Measurements from ENCODE around the gene INTS6. TPM values are rescaled to one million over a fixed set of nuclear protein-coding genes. Genes with fewer than 3 reads are reported as not detected.

The INTS6 gene
- total RNA-seq, 4 donors from 2014 or later: 16.5 to 24.4 (median 18.0) TPM

DNA sequence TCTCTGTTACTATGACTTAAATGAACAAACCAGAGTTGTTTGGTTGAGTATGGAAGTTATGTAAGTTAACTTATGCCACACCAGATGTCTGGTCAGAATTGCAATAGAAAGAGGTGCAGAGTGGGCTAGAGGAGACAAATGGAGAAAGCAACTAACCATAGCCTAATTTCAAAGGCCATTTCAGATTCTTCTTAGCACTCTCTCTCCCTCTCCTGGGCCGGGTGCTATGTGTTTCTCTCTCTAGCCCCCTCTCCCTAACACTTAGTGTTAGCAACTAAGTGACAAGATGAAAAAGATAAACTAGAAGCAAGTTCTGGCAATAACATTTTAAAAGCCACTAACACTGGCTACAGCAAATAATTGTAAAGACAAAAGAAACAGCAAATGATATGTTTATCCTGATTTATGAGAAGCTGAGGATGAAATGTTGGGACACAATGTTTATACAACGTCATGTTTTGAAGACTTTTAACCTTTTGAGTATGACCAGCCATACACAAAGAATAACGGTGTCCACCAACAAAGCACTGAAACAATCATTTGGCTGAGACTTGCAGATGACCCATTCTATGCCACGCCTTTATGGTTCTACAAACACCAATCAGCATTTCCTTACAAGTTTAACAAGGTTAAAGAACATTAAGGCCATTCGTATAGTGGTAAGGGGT, 94.8 kb downstream of the INTS6 start:
- in situ Hi-C loops (cut with MboI; ENCODE audit: low sequenced_read_pairs in 4 of 4): no loop called here
- no peak for ATAC-seq
- intact Hi-C loops (cut with DNase I; ENCODE audit: low total_unique reads): no loop called here

DNA sequence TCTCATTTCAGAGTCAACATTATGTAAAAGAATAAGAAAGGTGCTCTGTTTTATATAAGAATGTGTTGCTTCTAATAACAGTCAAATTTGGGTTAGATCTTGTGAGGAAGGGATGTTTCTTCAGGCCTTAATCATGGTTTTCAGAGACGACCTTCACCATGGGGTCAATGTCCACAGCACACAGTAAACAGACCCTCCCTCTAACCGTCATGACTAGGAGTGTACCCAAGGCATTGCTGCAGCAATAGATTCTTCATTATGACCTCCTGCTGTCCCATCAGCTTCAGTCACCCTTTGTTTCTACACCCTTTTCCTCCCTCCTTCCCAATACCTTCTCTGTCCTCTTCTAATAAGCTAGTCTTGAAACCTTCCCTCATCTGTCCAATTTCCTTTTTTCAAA, 97.6 kb downstream of the INTS6 start:
- TF ChIP-seq, protein P1, sequence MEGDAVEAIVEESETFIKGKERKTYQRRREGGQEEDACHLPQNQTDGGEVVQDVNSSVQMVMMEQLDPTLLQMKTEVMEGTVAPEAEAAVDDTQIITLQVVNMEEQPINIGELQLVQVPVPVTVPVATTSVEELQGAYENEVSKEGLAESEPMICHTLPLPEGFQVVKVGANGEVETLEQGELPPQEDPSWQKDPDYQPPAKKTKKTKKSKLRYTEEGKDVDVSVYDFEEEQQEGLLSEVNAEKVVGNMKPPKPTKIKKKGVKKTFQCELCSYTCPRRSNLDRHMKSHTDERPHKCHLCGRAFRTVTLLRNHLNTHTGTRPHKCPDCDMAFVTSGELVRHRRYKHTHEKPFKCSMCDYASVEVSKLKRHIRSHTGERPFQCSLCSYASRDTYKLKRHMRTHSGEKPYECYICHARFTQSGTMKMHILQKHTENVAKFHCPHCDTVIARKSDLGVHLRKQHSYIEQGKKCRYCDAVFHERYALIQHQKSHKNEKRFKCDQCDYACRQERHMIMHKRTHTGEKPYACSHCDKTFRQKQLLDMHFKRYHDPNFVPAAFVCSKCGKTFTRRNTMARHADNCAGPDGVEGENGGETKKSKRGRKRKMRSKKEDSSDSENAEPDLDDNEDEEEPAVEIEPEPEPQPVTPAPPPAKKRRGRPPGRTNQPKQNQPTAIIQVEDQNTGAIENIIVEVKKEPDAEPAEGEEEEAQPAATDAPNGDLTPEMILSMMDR (IDR thresholded peaks at IDR 0.05 in 4 of 5, conservative IDR thresholded peaks at IDR 0.05 in 1 of 5): no peak
- no peak for TF ChIP-seq POLR2A (IDR thresholded peaks at IDR 0.05)
- no peak overlapping the region for H3K4me3 ChIP-seq
- H3K27ac ChIP-seq: no peak overlapping the region
- no peaks in the 10 kb centered on the region for H3K4me1 ChIP-seq
- no peaks in the 10 kb centered on the region for H3K36me3 ChIP-seq
- no peaks in the 10 kb centered on the region for H3K9me3 ChIP-seq
- H3K27me3 ChIP-seq: no peaks in the 10 kb centered on the region
- DNase-seq (no peak), ATAC-seq (no peak)
- in situ Hi-C loops (cut with MboI; ENCODE audit: low sequenced_read_pairs in 4 of 4) (no loop called here), intact Hi-C loops (cut with DNase I; ENCODE audit: low total_unique reads) (no loop called here)

More for the DNA sequence above, 94.8 kb downstream of the INTS6 start:
- no peak for DNase-seq
- H3K4me1 ChIP-seq: no peaks in the 10 kb centered on the region
- no peak overlapping the region for H3K4me3 ChIP-seq
- no peak for TF ChIP-seq POLR2A (IDR thresholded peaks at IDR 0.05)
- TF ChIP-seq, protein P1 (IDR thresholded peaks at IDR 0.05 in 4 of 5, conservative IDR thresholded peaks at IDR 0.05 in 1 of 5): no peak
- no peaks in the 10 kb centered on the region for H3K9me3 ChIP-seq
- H3K36me3 ChIP-seq: no peaks in the 10 kb centered on the region
- H3K27me3 ChIP-seq: no peaks in the 10 kb centered on the region
- no peak overlapping the region for H3K27ac ChIP-seq

DNA sequence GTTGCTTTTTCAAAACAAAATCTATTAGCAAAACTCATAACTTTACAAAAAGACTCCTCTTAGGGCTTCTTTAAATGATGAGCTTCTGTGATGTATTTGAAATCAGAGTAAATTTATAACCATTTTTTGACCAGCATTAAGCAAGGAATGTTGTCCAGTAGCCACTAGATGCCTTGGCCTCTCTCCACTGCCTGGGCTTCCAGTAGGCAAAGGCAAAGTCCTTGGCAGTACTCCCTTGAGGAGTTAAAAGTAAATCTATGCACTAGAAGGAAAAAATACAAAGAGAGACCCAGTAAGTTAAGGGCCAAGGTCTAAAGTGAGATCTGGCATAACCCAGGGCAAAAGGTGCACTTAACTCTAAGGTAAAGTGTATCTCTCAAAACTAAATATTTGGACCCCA, 103.8 kb downstream of the INTS6 start:
- Histone ChIP-seq H3K27me3 (no peaks in the 10 kb centered on the region), H3K4me3 (no peak overlapping the region), H3K9me3 (no peaks in the 10 kb centered on the region), H3K27ac (no peak overlapping the region), H3K36me3 (no peaks in the 10 kb centered on the region), H3K4me1 (no peaks in the 10 kb centered on the region)
- intact Hi-C loops (cut with DNase I; ENCODE audit: low total_unique reads) (no loop called here), in situ Hi-C loops (cut with MboI; ENCODE audit: low sequenced_read_pairs in 4 of 4) (no loop called here)
- no peak for ATAC-seq
- no peak for DNase-seq
- TF ChIP-seq, protein P1 (IDR thresholded peaks at IDR 0.05 in 4 of 5, conservative IDR thresholded peaks at IDR 0.05 in 1 of 5): no peak
- no peak for TF ChIP-seq POLR2A (IDR thresholded peaks at IDR 0.05)

DNA sequence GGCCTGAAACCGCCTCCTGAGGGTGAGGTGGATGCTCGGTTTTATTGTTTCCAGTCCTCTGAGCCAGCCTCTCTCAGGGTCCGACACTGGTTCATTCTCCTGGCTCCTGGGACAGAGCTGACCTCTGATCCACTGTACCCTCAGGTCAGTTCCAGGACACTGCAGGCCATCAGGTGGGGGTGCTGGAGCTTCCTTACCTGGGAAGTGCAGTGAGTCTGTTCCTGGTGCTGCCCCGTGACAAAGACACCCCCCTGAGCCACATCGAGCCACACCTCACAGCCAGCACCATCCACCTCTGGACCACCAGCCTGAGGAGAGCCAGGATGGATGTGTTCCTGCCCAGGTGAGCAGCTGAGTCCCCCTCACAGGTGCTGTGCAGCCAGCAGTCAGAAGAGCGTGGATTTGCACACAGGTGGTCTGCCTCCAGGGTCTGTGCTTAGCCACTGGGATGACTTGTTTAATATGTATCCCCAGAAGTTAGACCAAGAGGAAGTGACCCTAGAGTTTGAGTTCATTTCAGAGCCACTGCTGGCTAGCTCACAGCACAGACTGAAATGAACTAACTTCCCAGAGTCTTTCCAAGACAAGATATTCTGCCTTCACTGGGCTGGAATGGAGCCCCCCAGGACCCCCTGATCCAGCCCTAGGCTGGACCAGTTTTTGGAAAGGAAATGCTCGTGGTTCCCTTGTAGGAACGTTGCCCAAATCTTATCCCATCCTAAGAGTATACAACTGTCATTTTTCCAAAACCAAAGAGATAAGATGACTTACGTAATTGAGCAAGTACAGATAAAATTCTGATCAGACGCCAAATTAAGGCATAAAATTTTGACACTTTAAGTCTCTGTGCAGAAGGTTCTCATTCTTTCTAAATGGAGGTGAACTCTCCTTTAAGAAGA, 104.5 kb downstream of the INTS6 start:
- no peaks in the 10 kb centered on the region for H3K9me3 ChIP-seq
- H3K36me3 ChIP-seq: no peaks in the 10 kb centered on the region
- ATAC-seq (no peak), DNase-seq (no peak)
- in situ Hi-C loops (cut with MboI; ENCODE audit: low sequenced_read_pairs in 4 of 4) (no loop called here), intact Hi-C loops (cut with DNase I; ENCODE audit: low total_unique reads) (no loop called here)
- H3K27ac ChIP-seq: no peak overlapping the region
- TF ChIP-seq, protein P1 (IDR thresholded peaks at IDR 0.05 in 4 of 5, conservative IDR thresholded peaks at IDR 0.05 in 1 of 5): no peak
- no peak for TF ChIP-seq POLR2A (IDR thresholded peaks at IDR 0.05)
- no peak overlapping the region for H3K4me3 ChIP-seq
- H3K4me1 ChIP-seq: no peaks in the 10 kb centered on the region
- H3K27me3 ChIP-seq: no peaks in the 10 kb centered on the region
